C4-2B (cell line): ENCODE results near the gene PDXDC1.
"Not testable (repeated sequence)": the region's sequence is repeated elsewhere in the genome, so short reads cannot be mapped to it uniquely, and the experiment has no call there.

ENCODE experiments used
- ZFX ChIP-seq: fragments of 450-650 bp; IDR thresholded peaks from 2 replicates; pipeline ENCODE4 v1.6.1; 2017
- TF ChIP-seq, protein P1 (sequence below): fragments of 450-650 bp; conservative IDR thresholded peaks from 2 replicates; pipeline ENCODE4 v1.5.1; 2017; ENCODE audit warnings: mild to moderate bottlenecking

DNA sequence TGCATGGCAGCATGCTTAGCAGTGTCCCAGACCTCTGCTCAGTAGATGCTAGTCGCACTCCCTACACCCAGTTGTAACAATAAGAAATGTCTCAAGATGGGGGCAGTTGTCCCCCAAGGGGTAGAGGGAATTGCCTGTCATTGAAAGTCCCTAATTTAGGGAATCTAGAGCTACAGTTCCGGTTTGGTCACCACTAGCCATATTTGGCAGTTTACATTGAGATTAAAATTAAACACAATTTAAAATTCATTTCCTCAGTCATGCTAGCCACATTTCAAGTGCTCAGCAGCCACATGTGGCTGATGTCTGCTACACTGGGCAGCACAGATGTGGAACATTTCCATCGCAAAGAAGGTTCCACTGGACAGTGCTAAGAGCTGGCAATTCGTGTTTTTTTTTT, 4.1 kb downstream of the PDXDC1 start:
- TF ChIP-seq, protein P1, sequence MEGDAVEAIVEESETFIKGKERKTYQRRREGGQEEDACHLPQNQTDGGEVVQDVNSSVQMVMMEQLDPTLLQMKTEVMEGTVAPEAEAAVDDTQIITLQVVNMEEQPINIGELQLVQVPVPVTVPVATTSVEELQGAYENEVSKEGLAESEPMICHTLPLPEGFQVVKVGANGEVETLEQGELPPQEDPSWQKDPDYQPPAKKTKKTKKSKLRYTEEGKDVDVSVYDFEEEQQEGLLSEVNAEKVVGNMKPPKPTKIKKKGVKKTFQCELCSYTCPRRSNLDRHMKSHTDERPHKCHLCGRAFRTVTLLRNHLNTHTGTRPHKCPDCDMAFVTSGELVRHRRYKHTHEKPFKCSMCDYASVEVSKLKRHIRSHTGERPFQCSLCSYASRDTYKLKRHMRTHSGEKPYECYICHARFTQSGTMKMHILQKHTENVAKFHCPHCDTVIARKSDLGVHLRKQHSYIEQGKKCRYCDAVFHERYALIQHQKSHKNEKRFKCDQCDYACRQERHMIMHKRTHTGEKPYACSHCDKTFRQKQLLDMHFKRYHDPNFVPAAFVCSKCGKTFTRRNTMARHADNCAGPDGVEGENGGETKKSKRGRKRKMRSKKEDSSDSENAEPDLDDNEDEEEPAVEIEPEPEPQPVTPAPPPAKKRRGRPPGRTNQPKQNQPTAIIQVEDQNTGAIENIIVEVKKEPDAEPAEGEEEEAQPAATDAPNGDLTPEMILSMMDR, result not testable (repeated sequence)
- not testable (repeated sequence) for TF ChIP-seq ZFX
